HL-60 (cell line): ENCODE results near the gene TKTL1.
A peak's percentile ranks its signal among the peaks of the same experiment; 100 is the strongest.

Source experiments
- DNase-seq, 2 experiments: peaks; one replicate each; pipeline ENCODE4 v3.0.0-alpha.2; 2010 to 2020; ENCODE audit warnings: low read depth in 1 of 2, low spot score in 1 of 2
- H3K27ac ChIP-seq: fragments of 250-450 bp; sonication (Bioruptor Pico); replicated peaks from 2 replicates; pipeline ENCODE4 v1.5.1; 2020; ENCODE audit warnings: mild to moderate bottlenecking, moderate library complexity
- H3K27me3 ChIP-seq: fragments of 250-450 bp; sonication (Bioruptor Pico); 2 replicates; pipeline ENCODE4 v1.5.1; 2021; ENCODE audit warnings: mild to moderate bottlenecking, moderate library complexity; ENCODE audit not compliant: insufficient read depth, poor library complexity, severe bottlenecking
- H3K4me3 ChIP-seq: replicated peaks from 2 replicates; pipeline ENCODE4 v1.5.1; 2011; ENCODE audit warnings: mild to moderate bottlenecking, control low read depth, low read length; ENCODE audit not compliant: insufficient read depth
- CTCF ChIP-seq: IDR thresholded peaks from one replicate; pipeline ENCODE4 v1.5.1; 2011; ENCODE audit warnings: low read length, control low read depth, inconsistent platforms; ENCODE audit not compliant: insufficient read depth
- GABPA ChIP-seq: IDR thresholded peaks from 2 replicates; pipeline ENCODE4 v1.6.1; 2012; ENCODE audit warnings: low read depth
- POLR2AphosphoS5 ChIP-seq: IDR thresholded peaks from 2 replicates; pipeline ENCODE4 v1.6.1; 2012; ENCODE audit warnings: low read depth
- REST ChIP-seq: IDR thresholded peaks from 2 replicates; pipeline ENCODE4 v1.6.1; 2012; ENCODE audit warnings: low read depth; ENCODE audit not compliant: insufficient replicate concordance
- SPI1 ChIP-seq: IDR thresholded peaks from 2 replicates; pipeline ENCODE4 v1.6.1; 2012; ENCODE audit warnings: low read depth, mild to moderate bottlenecking, borderline replicate concordance

The TKTL1 gene

GRCh38 chrX:154355094-154355775, 59.6 kb downstream of the TKTL1 start:
- H3K4me3 ChIP-seq = no peak overlapping the region
- DNase-seq = peak in 1 of 2 experiments; percentile 28

GRCh38 chrX:154355776-154356140, 60.2 kb downstream of the TKTL1 start:
- no peaks in the 10 kb centered on the region for H3K27me3 ChIP-seq
- TF ChIP-seq SPI1 (no peak), POLR2AphosphoS5 (0 out of 2 replicates have a peak, but pooled peaks have one; percentile 10)
- no peak overlapping the region for H3K27ac ChIP-seq
- DNase-seq = peak in 1 of 2 experiments; percentile 18
- H3K4me3 ChIP-seq = no peak overlapping the region

More at GRCh38 chrX:154355094-154355775, 59.6 kb downstream of the TKTL1 start:
- H3K27ac ChIP-seq = no peak overlapping the region
- no peaks in the 10 kb centered on the region for H3K27me3 ChIP-seq
- TF ChIP-seq CTCF (no peak), POLR2AphosphoS5 (no peak), SPI1 (no peak), REST (no peak), GABPA (no peak)

GRCh38 chrX:154356596-154356995, 61.0 kb downstream of the TKTL1 start:
- peak in 1 of 2 experiments; percentile 31 for DNase-seq

More at GRCh38 chrX:154356596-154356995, 61.0 kb downstream of the TKTL1 start:
- Histone ChIP-seq H3K27me3 (no peaks in the 10 kb centered on the region), H3K4me3 (no peak overlapping the region), H3K27ac (no peak overlapping the region)
- TF ChIP-seq REST = no peak
- TF ChIP-seq POLR2AphosphoS5 = no peak
- no peak for TF ChIP-seq SPI1
- no peak for TF ChIP-seq GABPA
- no peak for TF ChIP-seq CTCF
